Nasal cavity respiratory epithelium epithelial cell of viscerocranial mucosa (primary cell): ENCODE measurements around the gene IRF7. TPM values are rescaled to one million over a fixed set of nuclear protein-coding genes. Genes with fewer than 3 reads are reported as not detected.

Source experiments
- total RNA-seq: library from RNA; depleted of rRNA; stranded (reverse); fragments of >200 nt; gene quantifications from 2 replicates; pipeline ENCODE4 v1.2.3, GENCODE V29; 2014

Gene IRF7
- total RNA-seq = 7.8 and 39.3 TPM in 2 replicates

DNA sequence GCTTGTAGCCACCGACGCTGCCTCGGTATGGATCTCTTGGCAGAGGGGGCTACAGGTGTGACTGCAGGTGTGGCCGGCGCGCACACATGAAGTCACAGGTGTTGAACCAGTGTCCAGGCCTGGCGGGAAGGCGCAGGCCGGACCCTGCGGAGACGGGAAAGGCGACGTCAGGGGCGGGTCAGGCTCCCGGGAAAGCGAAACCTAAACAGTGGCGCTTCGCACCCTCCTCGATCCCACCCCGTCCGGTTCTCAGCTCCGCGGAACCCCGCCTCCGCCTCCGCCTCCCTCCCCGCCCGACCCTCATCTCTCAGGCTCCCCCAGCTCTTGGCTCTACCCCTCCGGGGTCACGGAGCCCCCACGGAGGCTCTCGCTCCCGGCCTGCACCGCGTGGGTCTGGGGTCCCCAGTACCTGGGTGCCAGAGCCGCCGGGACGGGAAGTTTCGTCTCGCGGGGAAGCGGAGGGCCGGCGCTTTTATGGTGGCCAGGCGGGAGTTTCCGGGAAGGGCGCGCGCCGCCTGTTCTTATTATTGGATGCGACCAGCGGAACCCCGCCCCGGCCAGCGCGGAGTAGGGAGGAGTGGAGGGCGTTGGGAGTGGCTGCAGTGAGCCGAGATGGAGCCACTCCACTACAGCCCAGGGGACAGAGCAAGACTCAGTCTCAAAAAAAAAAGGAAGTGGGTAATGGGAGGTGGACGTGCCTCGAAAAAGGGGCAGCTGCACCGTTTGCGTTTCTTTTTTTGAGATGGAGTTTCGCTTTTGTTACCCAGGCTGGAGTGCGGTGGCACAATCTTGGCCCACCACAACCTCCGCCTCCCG, at the start of gene IRF7:
IRF7 (minus strand) TSS at position 447 of the 816 bp plus-strand sequence. CDS start 586 bp downstream, outside the sequence.

DNA sequence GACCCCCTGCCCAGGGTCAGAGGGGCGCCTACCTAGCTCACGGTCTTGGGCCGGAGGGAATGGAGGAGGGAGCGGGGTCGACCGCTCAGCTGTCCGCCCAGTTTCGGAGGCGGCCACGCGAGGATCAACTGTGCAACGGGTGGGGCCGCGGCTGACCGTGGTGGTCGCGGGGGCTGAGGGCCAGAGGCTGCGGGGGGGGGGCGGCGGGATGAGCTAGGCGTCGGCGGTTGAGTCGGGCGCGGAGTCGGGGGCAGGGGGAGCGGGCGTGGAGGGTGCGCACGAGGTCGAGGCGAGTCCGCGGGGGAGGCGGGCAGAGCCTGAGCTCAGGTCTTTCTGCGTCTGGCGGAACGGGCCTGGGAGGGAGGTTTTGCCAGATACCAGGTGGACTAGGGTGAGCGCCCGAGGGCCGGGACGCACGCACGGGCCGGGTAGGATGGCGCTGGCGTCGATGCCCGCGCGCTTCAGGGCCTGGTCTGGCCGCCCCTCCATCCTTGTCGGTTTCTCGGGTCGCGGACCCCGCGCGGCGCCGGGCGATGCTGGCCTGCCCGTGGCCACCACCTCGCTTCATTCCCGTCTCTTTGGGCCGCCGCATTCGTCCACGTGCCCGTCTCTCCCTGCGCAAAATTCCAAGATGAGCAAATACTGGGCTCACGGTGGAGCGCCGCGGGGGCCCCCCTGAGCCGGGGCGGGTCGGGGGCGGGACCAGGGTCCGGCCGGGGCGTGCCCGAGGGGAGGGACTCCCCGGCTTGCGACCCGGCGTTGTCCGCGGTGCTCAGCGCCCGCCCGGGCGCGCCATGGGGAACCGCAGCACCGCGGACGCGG, 21.0 kb upstream of the IRF7 start, which contains the start of gene DRD4:
DRD4 (plus strand) TSS at position 759 of the 822 bp plus-strand sequence; CDS start at position 795, 36 bp downstream.

DNA sequence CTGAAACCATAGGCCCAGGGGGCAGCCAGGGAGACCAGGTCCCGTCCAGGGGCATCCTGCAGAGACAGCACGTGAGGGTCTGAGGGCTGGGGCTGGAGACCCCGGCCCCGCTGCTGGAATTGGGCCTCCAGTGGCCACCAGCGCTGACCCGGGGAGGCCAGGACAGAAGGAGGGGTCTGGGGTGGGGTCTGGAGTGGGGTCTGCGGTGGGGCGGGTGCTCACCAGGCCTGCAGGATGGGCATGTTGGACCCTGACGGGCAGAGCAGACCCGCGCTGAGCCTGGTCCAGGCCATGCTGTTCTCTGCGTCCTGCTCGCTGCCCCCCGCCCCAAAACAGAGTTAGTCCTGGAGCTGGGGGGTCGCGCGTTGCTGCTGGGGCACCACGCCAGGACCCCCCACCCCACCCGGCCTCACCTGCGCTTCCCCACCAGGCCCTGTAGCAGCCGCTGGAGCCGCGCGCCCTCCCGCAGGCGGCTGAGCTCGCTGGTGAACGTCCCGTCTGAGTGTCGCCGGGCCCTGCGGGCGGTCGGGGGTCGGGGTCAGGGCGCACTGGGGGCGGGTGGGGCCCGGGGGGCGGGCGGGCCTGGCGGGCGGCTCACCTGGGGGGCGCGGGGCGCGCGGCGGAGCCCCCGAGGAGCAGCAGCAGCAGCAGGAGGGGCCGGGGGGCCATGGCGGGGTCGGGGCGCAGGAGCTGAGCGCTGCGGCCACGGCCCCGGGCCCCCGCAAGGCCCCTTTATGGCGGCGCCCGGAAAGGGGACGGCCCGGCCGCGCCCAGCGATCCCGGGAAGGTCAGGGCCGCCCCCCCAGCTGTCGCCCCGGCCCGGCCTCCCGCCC, 10.9 kb upstream of the IRF7 start, which contains the start of gene SCT:
SCT (minus strand) TSS at position 707 of the 833 bp plus-strand sequence; CDS start at position 669, 38 bp downstream.

DNA sequence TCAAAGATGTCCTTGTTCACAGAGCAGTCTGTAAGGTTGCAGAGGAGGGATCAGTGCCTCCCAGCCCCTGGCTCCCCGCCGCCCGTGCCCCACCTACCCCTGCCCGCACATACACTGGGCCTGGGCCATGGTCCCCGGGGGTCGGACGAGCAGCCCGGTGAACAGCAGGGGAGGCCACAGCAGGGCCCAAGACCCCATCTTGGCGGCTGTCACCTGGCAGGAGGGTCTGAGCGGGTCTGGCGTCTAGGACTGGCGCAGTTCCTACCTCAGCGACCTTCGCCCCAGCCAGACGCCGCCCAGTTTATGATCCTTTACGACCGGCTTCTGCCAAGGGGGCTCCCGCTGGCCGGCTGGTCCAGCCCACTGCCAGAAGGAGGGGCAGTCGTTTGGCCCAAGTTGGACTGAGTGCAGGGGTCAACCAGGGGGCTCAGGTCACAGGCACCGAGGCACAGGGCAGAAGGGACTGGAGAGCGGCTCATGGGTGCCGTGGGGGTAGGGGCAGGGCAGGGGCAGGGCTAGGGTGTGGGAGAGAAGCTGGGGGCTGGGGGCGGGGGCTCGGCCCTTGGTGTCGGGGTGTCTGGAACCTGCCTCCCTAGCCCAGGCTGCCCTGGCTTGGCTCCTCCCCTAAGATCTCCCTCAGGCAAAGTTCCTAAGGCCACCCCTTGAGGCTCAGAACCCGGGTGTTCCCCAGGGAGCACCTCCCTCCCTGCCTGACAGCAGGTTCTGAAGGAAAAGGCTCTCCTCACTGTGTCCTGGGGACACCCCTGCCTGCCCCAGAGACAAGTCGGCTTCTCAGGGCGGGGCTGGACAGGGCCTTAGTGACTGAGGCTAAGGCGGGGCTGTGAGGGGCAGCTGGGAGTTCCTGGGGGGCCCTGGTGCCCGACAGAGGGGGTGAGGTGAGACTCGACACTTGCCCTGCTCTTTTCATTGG, 9.2 kb upstream of the IRF7 start, which contains the start of gene CDHR5:
CDHR5 (minus strand) TSS at position 251 of the 931 bp plus-strand sequence; CDS start at position 198, 53 bp downstream.

DNA sequence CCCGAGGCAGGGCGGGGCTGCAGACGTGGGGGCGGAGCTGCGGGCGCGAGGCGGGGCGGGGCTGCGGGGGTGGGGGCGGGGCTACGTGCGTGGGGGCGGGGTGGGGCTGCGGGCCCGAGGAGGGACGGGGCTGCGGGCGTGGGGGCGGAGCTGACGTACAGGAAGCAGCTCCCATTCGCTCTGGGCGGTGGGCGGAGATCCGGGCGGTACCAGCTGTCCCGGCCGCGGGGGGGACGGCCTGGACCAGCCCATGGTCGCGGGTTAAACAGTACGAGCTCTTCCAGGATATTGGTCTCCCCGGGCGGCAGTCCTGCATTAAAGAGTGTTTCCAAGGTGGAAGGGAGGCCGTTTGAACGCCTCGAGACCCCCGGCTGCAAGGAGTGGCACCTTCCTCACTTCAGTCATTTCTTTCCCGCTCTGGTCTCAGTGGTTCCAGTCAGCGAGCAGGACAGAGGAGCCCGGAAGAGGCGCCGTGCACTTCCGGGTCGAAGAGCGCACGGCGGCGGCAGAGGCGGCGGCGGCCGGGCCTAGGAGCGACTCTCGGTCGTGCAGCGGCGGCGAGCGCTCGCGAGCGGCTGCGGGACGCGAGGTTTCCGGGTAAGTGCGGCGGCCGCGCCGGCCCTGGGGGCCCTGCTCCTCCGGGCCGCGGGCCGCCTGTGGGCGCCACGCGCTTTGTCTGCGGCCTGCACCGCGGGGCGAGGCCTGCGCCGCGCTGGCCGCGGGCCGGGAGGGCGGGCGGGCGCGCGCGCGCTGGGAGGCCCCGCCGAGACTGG, 39.6 kb downstream of the IRF7 start, which contains the start of gene PHRF1:
PHRF1 (plus strand) TSS at position 475 of the 773 bp plus-strand sequence. CDS start 5,043 bp downstream, outside the sequence.

Other genes starting within 250 kb of the IRF7 start
- 4.8 and 17.3 TPM in 2 replicates for gene B4GALNT4, start 246.5 kb downstream of the IRF7 start, total RNA-seq
- 208 and 214 TPM in 2 replicates for gene PKP3, start 221.7 kb downstream of the IRF7 start, total RNA-seq
- gene SIGIRR, start 201.0 kb downstream of the IRF7 start, total RNA-seq = 7.4 and 22.2 TPM in 2 replicates
- gene ANO9, start 173.9 kb downstream of the IRF7 start, total RNA-seq = 4.4 and 15.9 TPM in 2 replicates
- 24.3 and 31.7 TPM in 2 replicates for gene PTDSS2, start 165.7 kb downstream of the IRF7 start, total RNA-seq
- 339 and 399 TPM in 2 replicates for gene RNH1, start 108.7 kb downstream of the IRF7 start, total RNA-seq
- gene HRAS, start 80.4 kb downstream of the IRF7 start, total RNA-seq = 99.5 and 124 TPM in 2 replicates
- 0.34 and 1.4 TPM in 2 replicates for gene LRRC56, start 78.4 kb downstream of the IRF7 start, total RNA-seq
- 1.0 and 2.0 TPM in 2 replicates for gene LMNTD2, start 55.2 kb downstream of the IRF7 start, total RNA-seq
- gene RASSF7, start 55.0 kb downstream of the IRF7 start, total RNA-seq = 18.7 and 29.0 TPM in 2 replicates
- 26.3 and 37.4 TPM in 2 replicates for gene PHRF1, start 39.5 kb downstream of the IRF7 start, total RNA-seq
- gene CDHR5, start 9.0 kb upstream of the IRF7 start, total RNA-seq = not detected in 2 replicates
- not detected in 2 replicates for gene SCT, start 11.2 kb upstream of the IRF7 start, total RNA-seq
- 0.07 TPM in 1 of 2 replicates, not detected in the other for gene DRD4, start 21.3 kb upstream of the IRF7 start, total RNA-seq
- gene DEAF1, start 79.3 kb upstream of the IRF7 start, total RNA-seq = 28.4 and 36.0 TPM in 2 replicates
- 16.4 and 21.9 TPM in 2 replicates for gene TMEM80, start 79.9 kb upstream of the IRF7 start, total RNA-seq
- 126 and 167 TPM in 2 replicates for gene EPS8L2, start 90.3 kb upstream of the IRF7 start, total RNA-seq
- 199 and 220 TPM in 2 replicates for gene TALDO1, start 131.5 kb upstream of the IRF7 start, total RNA-seq
- 20.8 and 30.3 TPM in 2 replicates for gene GATD1, start 161.5 kb upstream of the IRF7 start, total RNA-seq
- gene CEND1, start 174.1 kb upstream of the IRF7 start, total RNA-seq = not detected in 2 replicates
- gene SLC25A22, start 182.3 kb upstream of the IRF7 start, total RNA-seq = 6.2 and 20.9 TPM in 2 replicates
- gene PIDD1, start 189.3 kb upstream of the IRF7 start, total RNA-seq = 6.2 and 8.1 TPM in 2 replicates
- gene RPLP2, start 194.0 kb upstream of the IRF7 start, total RNA-seq = 259 and 293 TPM in 2 replicates
- 20.5 and 21.2 TPM in 2 replicates for gene PNPLA2, start 203.0 kb upstream of the IRF7 start, total RNA-seq
- gene CRACR2B, start 212.0 kb upstream of the IRF7 start, total RNA-seq = 0.34 and 1.00 TPM in 2 replicates
- 166 and 396 TPM in 2 replicates for gene CD151, start 217.0 kb upstream of the IRF7 start, total RNA-seq
- 25.6 and 55.0 TPM in 2 replicates for gene POLR2L, start 226.6 kb upstream of the IRF7 start, total RNA-seq
- gene TSPAN4, start 226.9 kb upstream of the IRF7 start, total RNA-seq = 21.7 and 32.5 TPM in 2 replicates